Measurements from ENCODE around the gene SPRR4. TPM values are rescaled to one million over a fixed set of nuclear protein-coding genes. Genes with fewer than 3 reads are reported as not detected.

The SPRR4 gene
- total and polyA plus RNA-seq, 2 experiments from 2014 or later: not detected

- TF ChIP-seq ZNF462 (CRISPR knock-in tag; IDR thresholded peaks at IDR 0.05) (no peak), ETS1 (IDR thresholded peaks at IDR 0.05) (no peak)
Observed at GRCh38 chr1:152940614-152941013, 29.8 kb upstream of the SPRR4 start (continued).

GRCh38 chr1:152941037-152941711, 29.3 kb upstream of the SPRR4 start:
- no peaks in the 10 kb centered on the region for H3K36me3 ChIP-seq (ENCODE audit: insufficient read depth)
- Mint-ChIP-seq H3K36me3 (ENCODE audit: low read depth) (no peaks in the 10 kb centered on the region; the same call in 2 of the 3 replicates), H3K4me3 (no peak overlapping the region), H3K27me3 (ENCODE audit: insufficient read depth, low read depth, poor library complexity) (peaks cover 7% of the 10 kb centered on the region), H3K9me3 (peaks cover 10% of the 10 kb centered on the region), H3K4me1 (no peaks in the 10 kb centered on the region), H3K27ac (no peak overlapping the region)
- H3K27ac ChIP-seq (ENCODE audit: low read depth): no peak overlapping the region
- ATAC-seq: peak; percentile 58
- H3K4me1 ChIP-seq (ENCODE audit: insufficient read depth): no peaks in the 10 kb centered on the region
- no peaks in the 10 kb centered on the region for H3K79me2 ChIP-seq (replicated peaks; ENCODE audit: insufficient read depth)
- no peak overlapping the region for H2AFZ ChIP-seq
- H3K4me3 ChIP-seq: no peak overlapping the region
- no peaks in the 10 kb centered on the region for H3K27me3 ChIP-seq (ENCODE audit: insufficient read depth)
- no peak overlapping the region for H3K4me2 ChIP-seq
- DNase-seq (ENCODE audit: low spot score): peak; percentile 41
- H4K20me1 ChIP-seq (replicated peaks; ENCODE audit: insufficient read depth): no peaks in the 10 kb centered on the region
- H3F3A ChIP-seq (replicated peaks; ENCODE audit: low read depth): no peaks in the 10 kb centered on the region
- no peaks in the 10 kb centered on the region; the same call in 1 of the 2 replicates for H3K9me2 ChIP-seq (ENCODE audit: insufficient read depth)
- no peak for TF ChIP-seq ZNF114 (CRISPR knock-in tag; IDR thresholded peaks at IDR 0.05)
- TF ChIP-seq ETS1 (IDR thresholded peaks at IDR 0.05): no peak
- no peak for TF ChIP-seq POLR2AphosphoS5 (IDR thresholded peaks at IDR 0.05; ENCODE audit: low read depth)
- TF ChIP-seq EZH2 (IDR thresholded peaks at IDR 0.05; ENCODE audit: low read depth, unreplicated experiment): no peak
- no peak for TF ChIP-seq STAT1 (IDR thresholded peaks at IDR 0.05; ENCODE audit: unreplicated experiment)
- peak; percentile 28 to 44 for TF ChIP-seq CTCF (conservative IDR thresholded peaks at IDR 0.05; ENCODE audit: low read depth in 2 of 2)
- TF ChIP-seq CREB1 (CRISPR knock-in tag; IDR thresholded peaks at IDR 0.05; ENCODE audit: low read depth): no peak

All from GM23338 (cell line).